Mucosa of stomach (tissue), 1 donor: ENCODE results near the gene MTTP.
"Not testable (repeated sequence)": the region's sequence is repeated elsewhere in the genome, so short reads cannot be mapped to it uniquely, and the experiment has no call there.

Experiments used
- H3K27me3 ChIP-seq: one replicate; pipeline ENCODE4 v1.7.0; 2013; ENCODE audit warnings: mild to moderate bottlenecking, low read length; ENCODE audit not compliant: control insufficient read depth, insufficient read depth
- H3K36me3 ChIP-seq: one replicate; pipeline ENCODE4 v1.7.0; 2013; ENCODE audit warnings: low read length; ENCODE audit not compliant: control insufficient read depth, insufficient read depth
- H3K4me1 ChIP-seq: one replicate; pipeline ENCODE4 v1.7.0; 2013; ENCODE audit warnings: mild to moderate bottlenecking, low read length; ENCODE audit not compliant: control insufficient read depth, insufficient read depth
- H3K4me3 ChIP-seq: one replicate; pipeline ENCODE4 v1.7.0; 2013; ENCODE audit warnings: low read length
- H3K9ac ChIP-seq: one replicate; pipeline ENCODE4 v1.7.0; 2013; ENCODE audit warnings: mild to moderate bottlenecking, low read length, moderate library complexity
- H3K9me3 ChIP-seq: one replicate; pipeline ENCODE4 v1.7.0; 2013; ENCODE audit warnings: mild to moderate bottlenecking, low read length, moderate library complexity; ENCODE audit not compliant: control insufficient read depth
- donor health status: Pancreatic carcinoma.

Gene MTTP

GRCh38 chr4:99574530-99575324, at the start of gene MTTP:
Gene MTTP, plus strand, starts transcription at chr4:99574824. Its CDS starts 86 bp downstream, at chr4:99574910.
- Histone ChIP-seq H3K9me3 (no peaks in the 10 kb centered on the region), H3K9ac (no peak within 1 kb of the TSS), H3K36me3 (no peaks in the 10 kb centered on the region), H3K27me3 (peaks cover 5% of the 10 kb centered on the region), H3K4me1 (no peaks in the 10 kb centered on the region), H3K4me3 (no peak within 1 kb of the TSS)

DNA sequence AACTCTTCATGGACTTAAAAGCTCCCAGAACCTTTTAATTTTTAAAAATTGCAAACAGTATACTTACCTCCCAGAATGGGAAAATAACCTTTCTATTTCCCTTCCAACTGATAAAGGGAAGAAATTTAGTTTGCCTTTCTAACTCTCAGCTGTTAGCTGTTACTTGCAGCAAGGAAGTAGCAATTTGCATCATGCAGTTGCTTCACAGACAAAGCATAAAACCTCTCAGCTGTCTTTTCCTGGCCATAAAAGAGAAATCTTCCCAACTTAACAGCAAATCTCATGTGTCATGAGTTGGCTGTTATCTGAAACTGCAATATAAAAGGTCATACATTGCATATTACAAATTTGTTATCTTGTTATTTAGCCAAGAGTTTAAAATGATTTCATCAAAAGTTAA, 45.4 kb upstream of the MTTP start:
- Histone ChIP-seq H3K27me3 (no peaks in the 10 kb centered on the region), H3K4me1 (no peaks in the 10 kb centered on the region), H3K9ac (no peak overlapping the region), H3K36me3 (no peaks in the 10 kb centered on the region), H3K9me3 (no peaks in the 10 kb centered on the region), H3K4me3 (no peak overlapping the region)

DNA sequence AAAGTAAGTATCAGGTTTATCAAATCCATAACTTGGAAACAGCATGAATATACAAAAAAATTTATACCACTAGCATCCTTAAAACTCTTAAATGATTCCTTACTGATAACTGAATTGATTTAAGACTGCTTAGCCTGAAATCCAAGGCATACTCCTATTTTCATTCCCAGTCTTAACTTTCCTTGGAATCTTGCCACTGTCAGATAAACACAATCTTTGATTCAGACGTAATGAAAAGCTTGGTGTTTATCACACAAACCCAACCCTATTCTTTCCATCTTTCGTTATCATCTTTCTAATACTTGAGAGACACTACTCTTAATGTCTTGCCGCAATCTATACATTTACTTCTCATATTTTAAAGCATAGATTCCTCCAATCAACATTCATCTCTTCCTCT, 44.7 kb upstream of the MTTP start:
- Histone ChIP-seq H3K36me3 (no peaks in the 10 kb centered on the region), H3K4me1 (no peaks in the 10 kb centered on the region), H3K27me3 (no peaks in the 10 kb centered on the region), H3K9ac (no peak overlapping the region), H3K4me3 (no peak overlapping the region), H3K9me3 (no peaks in the 10 kb centered on the region)

DNA sequence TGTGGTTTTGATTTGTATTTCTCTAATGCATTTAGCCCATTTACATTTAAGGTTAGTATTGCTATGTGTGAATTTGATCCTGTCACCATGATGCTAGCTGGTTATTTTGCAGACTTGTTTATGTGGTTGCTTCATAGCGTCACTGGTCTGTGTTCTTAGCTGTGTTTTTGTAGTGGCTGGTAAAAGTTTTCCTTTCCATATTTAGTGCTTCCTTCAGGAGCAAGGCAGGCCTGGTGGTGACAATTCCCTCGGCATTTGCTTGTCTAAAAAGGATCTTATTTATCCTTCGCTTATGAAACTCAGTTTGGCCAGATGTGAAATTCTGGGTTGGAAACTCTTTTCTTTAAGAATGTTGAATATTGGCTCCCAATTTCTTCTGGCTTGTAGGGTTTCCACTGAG, 39.9 kb upstream of the MTTP start:
- not testable (repeated sequence) for H3K9me3 ChIP-seq, H3K27me3 ChIP-seq, H3K4me3 ChIP-seq

GRCh38 chr4:99536271-99536670, 38.4 kb upstream of the MTTP start:
- H3K36me3 ChIP-seq, result no peaks in the 10 kb centered on the region
- H3K27me3 ChIP-seq, result no peaks in the 10 kb centered on the region
- H3K9me3 ChIP-seq, result no peaks in the 10 kb centered on the region
- H3K4me1 ChIP-seq, result peaks cover 4% of the 10 kb centered on the region
- H3K4me3 ChIP-seq, result no peak overlapping the region
- H3K9ac ChIP-seq, result no peak overlapping the region

More for the DNA sequence above, 39.9 kb upstream of the MTTP start:
- not testable (repeated sequence) for H3K9ac ChIP-seq, H3K36me3 ChIP-seq, H3K4me1 ChIP-seq

GRCh38 chr4:99536848-99537247, 37.8 kb upstream of the MTTP start:
- H3K9ac ChIP-seq, result no peak overlapping the region
- peaks cover 4% of the 10 kb centered on the region for H3K4me1 ChIP-seq
- H3K9me3 ChIP-seq, result no peaks in the 10 kb centered on the region
- no peaks in the 10 kb centered on the region for H3K27me3 ChIP-seq
- no peaks in the 10 kb centered on the region for H3K36me3 ChIP-seq
- H3K4me3 ChIP-seq, result no peak overlapping the region

DNA sequence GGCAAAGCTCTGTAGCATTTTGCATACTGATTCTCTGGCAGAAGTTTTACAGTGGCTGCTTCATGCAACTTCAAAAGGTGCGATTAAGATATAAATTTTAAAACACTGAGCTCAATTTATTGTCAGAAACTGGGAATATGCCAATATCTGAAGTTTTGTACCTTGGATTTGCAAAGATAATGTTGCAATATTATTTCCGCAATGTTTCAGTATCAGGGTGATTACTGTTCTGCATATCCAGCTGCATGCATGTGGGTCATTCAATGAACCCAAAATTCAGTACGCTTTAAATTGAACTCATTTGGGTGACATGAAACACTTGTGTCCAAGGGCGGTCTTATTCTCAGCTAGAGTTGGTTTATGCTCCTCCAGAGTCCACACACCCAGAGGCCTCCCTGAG, 37.0 kb upstream of the MTTP start:
- Histone ChIP-seq H3K4me1 (peaks cover 4% of the 10 kb centered on the region), H3K9me3 (no peaks in the 10 kb centered on the region), H3K36me3 (no peaks in the 10 kb centered on the region), H3K4me3 (no peak overlapping the region), H3K9ac (no peak overlapping the region), H3K27me3 (no peaks in the 10 kb centered on the region)

GRCh38 chr4:99540277-99540939, 34.2 kb upstream of the MTTP start:
- Histone ChIP-seq H3K4me3 (no peak overlapping the region), H3K36me3 (no peaks in the 10 kb centered on the region), H3K9me3 (no peaks in the 10 kb centered on the region), H3K27me3 (no peaks in the 10 kb centered on the region), H3K9ac (no peak overlapping the region), H3K4me1 (peaks cover 4% of the 10 kb centered on the region)

DNA sequence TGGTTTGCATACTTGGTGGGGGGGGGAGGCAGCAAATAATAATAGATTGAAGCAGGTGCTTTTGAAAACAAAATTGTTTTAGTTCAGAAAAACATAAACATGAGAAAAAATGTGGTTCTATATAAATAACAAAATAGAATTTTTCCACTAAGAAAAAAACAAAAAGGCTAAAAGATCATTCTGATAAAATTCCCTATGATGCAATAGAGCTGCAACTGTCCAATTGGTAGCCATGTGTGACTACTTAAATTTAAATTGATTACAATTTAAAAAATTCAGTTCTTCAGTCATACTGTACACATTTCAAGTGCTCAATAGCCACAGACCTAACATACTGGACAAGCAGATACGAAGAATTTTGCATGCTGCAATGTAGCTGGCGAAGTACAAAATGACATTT, 21.8 kb upstream of the MTTP start:
- Histone ChIP-seq H3K27me3 (no peaks in the 10 kb centered on the region), H3K4me3 (no peak overlapping the region), H3K36me3 (no peaks in the 10 kb centered on the region), H3K4me1 (no peaks in the 10 kb centered on the region), H3K9ac (no peak overlapping the region), H3K9me3 (no peaks in the 10 kb centered on the region)

GRCh38 chr4:99563310-99564186, 11.1 kb upstream of the MTTP start, which contains the start of gene TRMT10A:
Gene TRMT10A, minus strand, starts transcription at chr4:99564039. Its CDS starts 4,701 bp downstream, at chr4:99559338.
- Histone ChIP-seq H3K36me3 (no peaks in the 10 kb centered on the region), H3K27me3 (no peaks in the 10 kb centered on the region), H3K9ac (peak within 1 kb of the TSS; percentile 95), H3K9me3 (no peaks in the 10 kb centered on the region), H3K4me1 (no peaks in the 10 kb centered on the region), H3K4me3 (peak within 1 kb of the TSS; percentile 99)

DNA sequence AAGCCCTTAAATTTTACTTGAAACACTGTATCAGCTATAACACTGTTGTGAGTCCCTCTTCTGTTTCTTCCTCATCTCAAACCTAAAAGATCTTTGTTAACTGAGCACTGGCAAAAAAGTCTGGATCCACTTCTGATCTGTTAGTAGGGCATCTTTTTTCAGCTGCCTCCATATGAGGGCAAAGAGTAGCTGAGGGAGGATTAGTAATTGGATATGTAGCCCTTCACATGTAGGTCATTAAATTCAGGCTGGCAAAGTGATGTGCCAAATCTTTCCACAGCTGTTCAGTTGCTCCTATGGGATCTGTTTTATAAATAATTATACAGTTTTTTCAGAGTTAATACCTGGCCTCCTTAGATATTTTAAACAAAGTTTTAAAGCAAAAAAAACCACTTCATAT, 9.7 kb upstream of the MTTP start:
- H3K4me1 ChIP-seq, result no peaks in the 10 kb centered on the region
- H3K27me3 ChIP-seq, result no peaks in the 10 kb centered on the region
- H3K9ac ChIP-seq, result no peak overlapping the region
- no peak overlapping the region for H3K4me3 ChIP-seq
- no peaks in the 10 kb centered on the region for H3K9me3 ChIP-seq
- no peaks in the 10 kb centered on the region for H3K36me3 ChIP-seq

- Histone ChIP-seq H3K4me1 (no peaks in the 10 kb centered on the region), H3K9me3 (no peaks in the 10 kb centered on the region), H3K4me3 (no peak overlapping the region), H3K27me3 (peaks cover 5% of the 10 kb centered on the region), H3K36me3 (no peaks in the 10 kb centered on the region), H3K9ac (no peak overlapping the region)
Observed at GRCh38 chr4:99571883-99572282, 2.7 kb upstream of the MTTP start.
